Nephron progenitor cell (in vitro differentiated cells): ENCODE results near the gene CRHR2.

Experiments
- DNase-seq: peaks from one replicate; pipeline ENCODE4 v3.0.0; 2021
- H3K27ac Mint-ChIP-seq: 2 replicates; pipeline ENCODE4 v1.8.0; 2021; ENCODE audit warnings: mild to moderate bottlenecking, moderate library complexity, mixed read lengths
- H3K27me3 Mint-ChIP-seq: 2 replicates; pipeline ENCODE4 v1.8.0; 2021; ENCODE audit warnings: mild to moderate bottlenecking, low read depth, mixed read lengths; ENCODE audit not compliant: poor library complexity
- H3K36me3 Mint-ChIP-seq: 2 replicates; pipeline ENCODE4 v1.8.0; 2021; ENCODE audit warnings: low read depth, mixed read lengths
- H3K4me1 Mint-ChIP-seq: 2 replicates; pipeline ENCODE4 v1.8.0; 2021; ENCODE audit warnings: mixed read lengths
- H3K4me3 Mint-ChIP-seq: 2 replicates; pipeline ENCODE4 v1.8.0; 2021; ENCODE audit warnings: mild to moderate bottlenecking, moderate library complexity, mixed read lengths
- H3K9me3 Mint-ChIP-seq: 2 replicates; pipeline ENCODE4 v1.8.0; 2021; ENCODE audit warnings: mild to moderate bottlenecking, moderate library complexity, mixed read lengths
- TF ChIP-seq, protein P1 (sequence below): fragments of 200-600 bp; sonication (generic); IDR thresholded peaks from 2 replicates; pipeline ENCODE4 v1.5.0; 2021; ENCODE audit warnings: antibody characterized with exemption

The CRHR2 gene

DNA sequence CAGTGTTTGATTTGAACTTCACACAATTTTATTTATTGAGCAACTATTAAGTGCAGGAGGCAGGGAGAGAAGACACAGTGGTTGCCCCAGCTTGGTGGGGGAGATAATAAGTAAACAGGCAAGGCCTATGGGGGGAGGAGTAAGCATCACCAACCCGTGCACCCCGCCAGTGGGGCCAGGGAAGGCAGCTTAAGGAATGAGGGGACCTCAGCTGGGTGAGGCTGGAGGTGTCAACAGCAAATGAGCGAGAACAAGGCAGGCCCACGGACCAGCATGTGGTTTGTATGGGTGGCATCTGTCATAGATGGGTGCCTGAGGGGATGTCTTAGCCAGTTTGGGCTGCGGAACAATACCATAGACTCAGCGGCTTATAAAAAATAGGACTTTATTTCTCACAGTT is 24.1 kb upstream of the CRHR2 start:
- Mint-ChIP-seq H3K36me3 (no peaks in the 10 kb centered on the region), H3K27me3 (peaks cover 22% of the 10 kb centered on the region), H3K4me1 (peaks cover 21% of the 10 kb centered on the region), H3K4me3 (no peak overlapping the region), H3K9me3 (no peaks in the 10 kb centered on the region), H3K27ac (no peak overlapping the region)
- TF ChIP-seq, protein P1, sequence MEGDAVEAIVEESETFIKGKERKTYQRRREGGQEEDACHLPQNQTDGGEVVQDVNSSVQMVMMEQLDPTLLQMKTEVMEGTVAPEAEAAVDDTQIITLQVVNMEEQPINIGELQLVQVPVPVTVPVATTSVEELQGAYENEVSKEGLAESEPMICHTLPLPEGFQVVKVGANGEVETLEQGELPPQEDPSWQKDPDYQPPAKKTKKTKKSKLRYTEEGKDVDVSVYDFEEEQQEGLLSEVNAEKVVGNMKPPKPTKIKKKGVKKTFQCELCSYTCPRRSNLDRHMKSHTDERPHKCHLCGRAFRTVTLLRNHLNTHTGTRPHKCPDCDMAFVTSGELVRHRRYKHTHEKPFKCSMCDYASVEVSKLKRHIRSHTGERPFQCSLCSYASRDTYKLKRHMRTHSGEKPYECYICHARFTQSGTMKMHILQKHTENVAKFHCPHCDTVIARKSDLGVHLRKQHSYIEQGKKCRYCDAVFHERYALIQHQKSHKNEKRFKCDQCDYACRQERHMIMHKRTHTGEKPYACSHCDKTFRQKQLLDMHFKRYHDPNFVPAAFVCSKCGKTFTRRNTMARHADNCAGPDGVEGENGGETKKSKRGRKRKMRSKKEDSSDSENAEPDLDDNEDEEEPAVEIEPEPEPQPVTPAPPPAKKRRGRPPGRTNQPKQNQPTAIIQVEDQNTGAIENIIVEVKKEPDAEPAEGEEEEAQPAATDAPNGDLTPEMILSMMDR = no peak
- no peak for DNase-seq

DNA sequence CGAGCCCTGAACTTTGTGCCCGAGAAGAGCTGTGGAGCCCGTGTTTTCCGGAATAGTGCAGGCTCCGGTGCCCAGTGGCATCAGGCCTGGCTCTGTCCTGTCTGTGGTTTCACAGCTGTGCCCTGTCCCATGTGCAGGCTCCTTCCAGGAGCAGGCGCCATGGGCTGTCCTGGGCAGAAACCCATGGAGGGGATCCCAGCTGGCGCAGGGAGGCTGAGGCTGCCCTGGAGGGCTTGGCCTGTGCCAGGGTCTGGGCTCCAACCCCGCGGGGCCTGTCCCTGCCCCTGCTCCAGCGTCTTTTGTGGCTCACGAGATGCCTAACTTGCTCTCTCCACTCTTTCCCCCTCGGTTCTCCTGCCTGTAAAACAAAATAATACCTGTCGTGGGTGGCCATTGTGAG is 23.3 kb upstream of the CRHR2 start:
- Mint-ChIP-seq H3K4me1 (peaks cover 21% of the 10 kb centered on the region), H3K36me3 (no peaks in the 10 kb centered on the region), H3K27me3 (peaks cover 22% of the 10 kb centered on the region), H3K27ac (no peak overlapping the region), H3K9me3 (no peaks in the 10 kb centered on the region), H3K4me3 (no peak overlapping the region)
- DNase-seq = no peak
- TF ChIP-seq, protein P1 = no peak

DNA sequence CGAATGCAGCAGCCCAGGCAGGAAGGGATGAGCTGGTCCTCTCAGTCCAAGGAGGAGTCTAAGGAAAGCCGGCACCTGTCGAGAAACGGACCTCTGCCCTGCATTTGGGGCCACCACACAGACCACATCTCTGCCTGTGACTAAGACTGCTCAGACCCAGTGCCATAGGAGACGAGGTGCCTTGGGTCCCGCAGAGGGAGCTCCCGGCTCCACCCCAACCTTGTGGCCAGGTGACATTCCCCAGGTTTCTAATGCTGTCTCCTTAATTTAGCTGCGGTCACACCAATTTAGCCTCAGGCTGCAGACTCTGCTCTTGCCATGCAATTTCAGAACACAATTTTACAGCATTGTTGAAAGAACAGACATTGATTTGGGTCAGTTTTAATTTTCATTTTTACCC is 22.8 kb upstream of the CRHR2 start:
- no peak overlapping the region for H3K27ac Mint-ChIP-seq
- H3K36me3 Mint-ChIP-seq = no peaks in the 10 kb centered on the region
- no peaks in the 10 kb centered on the region for H3K9me3 Mint-ChIP-seq
- peaks cover 17% of the 10 kb centered on the region for H3K4me1 Mint-ChIP-seq
- TF ChIP-seq, protein P1 = no peak
- DNase-seq = no peak
- H3K27me3 Mint-ChIP-seq = peaks cover 23% of the 10 kb centered on the region
- H3K4me3 Mint-ChIP-seq = no peak overlapping the region

DNA sequence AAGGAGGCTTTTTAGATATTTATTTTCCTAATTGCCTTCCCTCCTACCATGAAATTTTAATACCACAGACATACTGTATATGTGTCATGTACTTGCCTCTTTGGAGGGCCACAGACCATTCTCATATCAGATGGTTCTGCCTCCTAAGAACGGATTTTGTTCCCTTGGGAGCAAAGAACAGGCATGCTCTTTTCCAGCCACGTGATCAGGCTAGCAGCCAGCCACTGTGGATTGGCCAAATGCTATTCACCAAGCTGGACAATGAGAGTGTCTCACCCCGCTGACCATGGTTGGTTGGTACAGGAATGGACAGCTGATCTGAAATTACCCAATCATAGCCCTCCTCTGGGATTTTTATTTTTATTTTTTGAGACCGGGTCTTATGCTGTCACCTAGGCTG is 21.5 kb upstream of the CRHR2 start:
- Mint-ChIP-seq H3K9me3 (no peaks in the 10 kb centered on the region), H3K4me1 (peaks cover 17% of the 10 kb centered on the region), H3K4me3 (no peak overlapping the region), H3K36me3 (no peaks in the 10 kb centered on the region), H3K27ac (no peak overlapping the region), H3K27me3 (peaks cover 24% of the 10 kb centered on the region)
- TF ChIP-seq, protein P1 = no peak
- DNase-seq = no peak

DNA sequence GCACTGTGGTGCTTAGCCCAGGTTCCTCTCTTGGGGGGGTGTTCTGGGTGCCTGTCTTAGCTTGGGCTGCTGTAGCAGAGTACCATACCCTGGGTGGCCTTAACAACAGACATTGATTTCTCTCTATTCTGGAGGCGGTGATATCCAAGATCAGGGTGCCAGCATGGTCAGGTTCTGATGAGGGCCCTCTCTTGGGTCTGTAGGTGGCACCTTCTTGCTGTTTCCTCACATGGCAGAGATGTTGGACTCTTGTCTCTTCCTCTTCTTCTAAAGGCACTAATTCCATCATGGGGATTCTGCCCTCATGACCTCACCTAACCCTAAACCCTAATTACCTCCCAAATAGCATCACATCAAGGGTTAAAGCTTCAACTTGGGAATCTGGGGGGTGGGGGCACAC is 19.9 kb upstream of the CRHR2 start:
- no peak overlapping the region for H3K27ac Mint-ChIP-seq
- DNase-seq = no peak
- no peaks in the 10 kb centered on the region for H3K9me3 Mint-ChIP-seq
- no peaks in the 10 kb centered on the region for H3K36me3 Mint-ChIP-seq
- H3K4me3 Mint-ChIP-seq = no peak overlapping the region
- TF ChIP-seq, protein P1 = no peak
- peaks cover 21% of the 10 kb centered on the region for H3K27me3 Mint-ChIP-seq
- H3K4me1 Mint-ChIP-seq = peaks cover 7% of the 10 kb centered on the region

DNA sequence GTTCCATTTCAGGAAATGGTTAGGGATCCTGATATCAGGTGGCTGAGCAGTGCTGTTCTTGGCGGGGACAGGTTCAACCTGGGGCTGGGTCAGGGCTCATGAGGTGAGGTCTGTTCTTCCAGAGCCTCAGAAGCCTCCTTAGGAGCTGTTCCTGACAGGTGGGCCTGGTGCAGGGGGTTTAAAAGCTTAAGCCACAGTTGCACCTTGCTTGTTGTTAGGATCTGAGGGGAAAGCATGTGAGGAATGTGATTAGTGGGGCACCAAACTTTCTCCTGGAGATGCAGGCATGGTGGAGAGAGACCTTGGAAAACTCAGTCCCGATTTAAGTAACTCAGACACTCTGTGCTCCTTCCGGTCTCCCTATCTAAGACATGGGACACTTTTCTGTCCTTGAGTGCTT is 18.7 kb upstream of the CRHR2 start:
- Mint-ChIP-seq H3K27ac (no peak overlapping the region), H3K4me3 (no peak overlapping the region), H3K4me1 (no peaks in the 10 kb centered on the region), H3K27me3 (peaks cover 21% of the 10 kb centered on the region), H3K9me3 (no peaks in the 10 kb centered on the region), H3K36me3 (no peaks in the 10 kb centered on the region)
- DNase-seq = no peak
- TF ChIP-seq, protein P1 = no peak
